Measurements from ENCODE around the gene SNX27.

DNA sequence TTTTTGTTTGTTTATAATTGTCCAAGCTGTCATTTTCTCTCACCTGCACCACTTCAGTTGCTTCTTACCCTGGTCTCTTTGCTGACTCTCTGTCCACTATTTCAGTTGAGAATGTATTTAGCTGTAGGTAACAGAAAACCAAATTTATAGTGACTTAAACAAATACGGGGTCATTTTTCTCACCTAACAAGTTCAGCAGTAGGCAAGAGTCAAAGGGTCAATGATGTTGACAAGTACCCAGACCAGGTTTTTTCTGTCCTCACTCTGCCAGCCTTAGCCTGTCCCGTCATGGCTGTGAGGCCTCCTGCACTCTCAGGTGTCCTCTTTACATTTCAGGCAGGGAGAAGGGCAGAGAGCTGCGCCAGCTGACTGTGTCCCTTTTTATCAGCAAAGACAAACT, 121.3 kb downstream of the SNX27 start:
- TF ChIP-seq, protein P1, sequence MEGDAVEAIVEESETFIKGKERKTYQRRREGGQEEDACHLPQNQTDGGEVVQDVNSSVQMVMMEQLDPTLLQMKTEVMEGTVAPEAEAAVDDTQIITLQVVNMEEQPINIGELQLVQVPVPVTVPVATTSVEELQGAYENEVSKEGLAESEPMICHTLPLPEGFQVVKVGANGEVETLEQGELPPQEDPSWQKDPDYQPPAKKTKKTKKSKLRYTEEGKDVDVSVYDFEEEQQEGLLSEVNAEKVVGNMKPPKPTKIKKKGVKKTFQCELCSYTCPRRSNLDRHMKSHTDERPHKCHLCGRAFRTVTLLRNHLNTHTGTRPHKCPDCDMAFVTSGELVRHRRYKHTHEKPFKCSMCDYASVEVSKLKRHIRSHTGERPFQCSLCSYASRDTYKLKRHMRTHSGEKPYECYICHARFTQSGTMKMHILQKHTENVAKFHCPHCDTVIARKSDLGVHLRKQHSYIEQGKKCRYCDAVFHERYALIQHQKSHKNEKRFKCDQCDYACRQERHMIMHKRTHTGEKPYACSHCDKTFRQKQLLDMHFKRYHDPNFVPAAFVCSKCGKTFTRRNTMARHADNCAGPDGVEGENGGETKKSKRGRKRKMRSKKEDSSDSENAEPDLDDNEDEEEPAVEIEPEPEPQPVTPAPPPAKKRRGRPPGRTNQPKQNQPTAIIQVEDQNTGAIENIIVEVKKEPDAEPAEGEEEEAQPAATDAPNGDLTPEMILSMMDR (IDR thresholded peaks at IDR 0.05): no peak
- no peak for TF ChIP-seq EZH2 (IDR thresholded peaks at IDR 0.05; ENCODE audit: borderline replicate concordance, insufficient read depth, low read depth, low read length, poor library complexity, severe bottlenecking)

Data from B cell (primary cell).